H9 (cell line): ENCODE results near the gene CDH15. TPM values are rescaled to one million over a fixed set of nuclear protein-coding genes. Genes with fewer than 3 reads are reported as not detected.

Experiments used
- DNase-seq: peaks from one replicate; pipeline ENCODE4 v3.0.0-alpha.2; 2017
- H2AFZ ChIP-seq: one replicate; pipeline ENCODE4 v1.6.1; 2013; ENCODE audit warnings: mild to moderate bottlenecking, low read length, control low read depth, moderate library complexity
- H2AK5ac ChIP-seq: 2 replicates; pipeline ENCODE4 v1.6.1; 2013; ENCODE audit warnings: low read length, control low read depth, mixed read lengths; ENCODE audit not compliant: insufficient read length
- H2BK120ac ChIP-seq: one replicate; pipeline ENCODE4 v1.6.1; 2013; ENCODE audit warnings: low read depth, mild to moderate bottlenecking, low read length, control low read depth, inconsistent platforms; ENCODE audit not compliant: poor library complexity, severe bottlenecking
- H2BK12ac ChIP-seq: 2 replicates; pipeline ENCODE4 v1.6.1; 2013; ENCODE audit warnings: low read length, control low read depth, mixed read lengths, low read depth; ENCODE audit not compliant: insufficient read length
- H2BK15ac ChIP-seq: 2 replicates; pipeline ENCODE4 v1.6.1; 2013; ENCODE audit warnings: low read depth, low read length, control low read depth
- H2BK20ac ChIP-seq: one replicate; pipeline ENCODE4 v1.6.1; 2013; ENCODE audit warnings: low read depth, mild to moderate bottlenecking, low read length, control low read depth, inconsistent platforms; ENCODE audit not compliant: poor library complexity, severe bottlenecking
- H2BK5ac ChIP-seq: 2 replicates; pipeline ENCODE4 v1.6.1; 2013; ENCODE audit warnings: low read length, control low read depth, mixed read lengths; ENCODE audit not compliant: insufficient read length
- H3K14ac ChIP-seq: 2 replicates; pipeline ENCODE4 v1.6.1; 2013; ENCODE audit warnings: low read length, control low read depth; ENCODE audit not compliant: insufficient read depth
- H3K18ac ChIP-seq: 2 replicates; pipeline ENCODE4 v1.6.1; 2013; ENCODE audit warnings: low read depth, mild to moderate bottlenecking, mixed read lengths, low read length, control low read depth; ENCODE audit not compliant: insufficient read length
- H3K23ac ChIP-seq: 2 replicates; pipeline ENCODE4 v1.6.1; 2013; ENCODE audit warnings: low read length, control low read depth, mixed read lengths, low read depth; ENCODE audit not compliant: insufficient read length
- H3K23me2 ChIP-seq: 2 replicates; pipeline ENCODE4 v1.6.1; 2013; ENCODE audit warnings: low read depth, mild to moderate bottlenecking, mixed read lengths, low read length, control low read depth; ENCODE audit not compliant: insufficient read length, poor library complexity, severe bottlenecking
- H3K27ac ChIP-seq: 2 replicates; pipeline ENCODE4 v1.5.1; 2013; ENCODE audit warnings: low read length, control low read depth, mixed read lengths, low read depth; ENCODE audit not compliant: insufficient read length
- H3K27me3 ChIP-seq: 2 replicates; pipeline ENCODE4 v1.6.1; 2013; ENCODE audit warnings: low read length, control low read depth, inconsistent platforms; ENCODE audit not compliant: insufficient read depth
- H3K4ac ChIP-seq: 2 replicates; pipeline ENCODE4 v1.6.1; 2013; ENCODE audit warnings: low read depth, mild to moderate bottlenecking, control low read depth, inconsistent platforms, low read length, moderate library complexity
- H3K4me1 ChIP-seq: 2 replicates; pipeline ENCODE4 v1.6.1; 2013; ENCODE audit warnings: low read length, control low read depth, inconsistent platforms; ENCODE audit not compliant: insufficient read depth
- H3K4me2 ChIP-seq: 2 replicates; pipeline ENCODE4 v1.6.1; 2013; ENCODE audit warnings: low read length, control low read depth, mixed read lengths; ENCODE audit not compliant: insufficient read length, insufficient read depth
- H3K56ac ChIP-seq: 2 replicates; pipeline ENCODE4 v1.6.1; 2013; ENCODE audit warnings: low read depth, mild to moderate bottlenecking, mixed read lengths, low read length, control low read depth; ENCODE audit not compliant: insufficient read length
- H3K79me1 ChIP-seq: 2 replicates; pipeline ENCODE4 v1.6.1; 2013; ENCODE audit warnings: low read depth, mild to moderate bottlenecking, moderate library complexity, low read length, control low read depth, inconsistent platforms; ENCODE audit not compliant: insufficient read depth, poor library complexity, severe bottlenecking
- H3K79me2 ChIP-seq: 2 replicates; pipeline ENCODE4 v1.6.1; 2013; ENCODE audit warnings: low read length, control low read depth, inconsistent platforms; ENCODE audit not compliant: insufficient read depth
- H3K9ac ChIP-seq: 2 replicates; pipeline ENCODE4 v1.6.1; 2013; ENCODE audit warnings: low read length, control low read depth, mixed read lengths; ENCODE audit not compliant: insufficient read length; ENCODE audit errors: extremely low read depth
- H3K9me3 ChIP-seq: one replicate; pipeline ENCODE4 v1.6.1; 2013; ENCODE audit warnings: low read depth, low read length, inconsistent platforms; ENCODE audit not compliant: control insufficient read depth
- H3T11ph ChIP-seq: one replicate; pipeline ENCODE4 v1.6.1; 2013; ENCODE audit warnings: mild to moderate bottlenecking, low read length, control low read depth, inconsistent platforms
- H4K20me1 ChIP-seq: one replicate; pipeline ENCODE4 v1.6.1; 2013; ENCODE audit not compliant: control insufficient read depth, insufficient read length, insufficient read depth
- H4K5ac ChIP-seq: 2 replicates; pipeline ENCODE4 v1.6.1; 2013; ENCODE audit warnings: low read depth, mild to moderate bottlenecking, mixed read lengths, low read length, control low read depth; ENCODE audit not compliant: insufficient read length
- H4K8ac ChIP-seq: replicated peaks from 2 replicates; pipeline ENCODE4 v1.6.1; 2013; ENCODE audit warnings: low read length, control low read depth, mixed read lengths, low read depth; ENCODE audit not compliant: insufficient read length
- H4K91ac ChIP-seq: 2 replicates; pipeline ENCODE4 v1.6.1; 2013; ENCODE audit warnings: low read depth, mild to moderate bottlenecking, moderate library complexity, mixed read lengths, low read length, control low read depth; ENCODE audit not compliant: insufficient read length
- H3K27ac Mint-ChIP-seq, 3 experiments: 2 replicates in 2 of 3; 3 replicates in 1 of 3; pipeline ENCODE4 v1.8.0; 2020 to 2021; ENCODE audit warnings: mixed read lengths in 3 of 3, mild to moderate bottlenecking in 1 of 3, moderate library complexity in 1 of 3
- H3K27me3 Mint-ChIP-seq: 2 replicates; pipeline ENCODE4 v1.8.0; 2021; ENCODE audit warnings: low read depth, mild to moderate bottlenecking, moderate library complexity, mixed read lengths
- H3K36me3 Mint-ChIP-seq, 3 experiments: 2 replicates in 2 of 3; 3 replicates in 1 of 3; pipeline ENCODE4 v1.8.0; 2020 to 2021; ENCODE audit warnings: low read depth in 3 of 3, mixed read lengths in 3 of 3; ENCODE audit not compliant: insufficient read depth in 1 of 3
- H3K4me1 Mint-ChIP-seq, 2 experiments: 2 replicates each; pipeline ENCODE4 v1.8.0; 2020; ENCODE audit warnings: mixed read lengths in 2 of 2
- H3K4me3 Mint-ChIP-seq, 2 experiments: 2 replicates in 1 of 2; 3 replicates in 1 of 2; pipeline ENCODE4 v1.8.0; 2020 to 2021; ENCODE audit warnings: mild to moderate bottlenecking in 2 of 2, mixed read lengths in 2 of 2, moderate library complexity in 1 of 2
- H3K9me3 Mint-ChIP-seq, 2 experiments: 2 replicates in 1 of 2; 3 replicates in 1 of 2; pipeline ENCODE4 v1.8.0; 2020; ENCODE audit warnings: mild to moderate bottlenecking in 2 of 2, mixed read lengths in 2 of 2, moderate library complexity in 1 of 2
- CTCF ChIP-seq: fragments of 200-600 bp; sonication (generic); conservative IDR thresholded peaks from 3 replicates; pipeline ENCODE4 v1.8.0; 2021; ENCODE audit warnings: antibody characterized with exemption, mild to moderate bottlenecking
- WGBS: extraction: QIAGEN DNeasy Blood & Tissue Kit; methylation state at CpG from one replicate; pipeline ENCODE4 v1.1.7; 2013; ENCODE audit warnings: missing lambda C conversion rate, low lambda C conversion rate, mixed read lengths; ENCODE audit not compliant: insufficient read length; ENCODE audit errors: extremely low coverage; 5-methylcytosine and 5-hydroxymethylcytosine counted together
- total RNA-seq: library from RNA; stranded (reverse); gene quantifications from 2 replicates; pipeline ENCODE4 v1.2.1, GENCODE V29; 2021

CDH15 gene
- total RNA-seq, 1 experiment from 2014 or later = 0.28 TPM

GRCh38 chr16:89135166-89135565, 36.4 kb upstream of the CDH15 start:
- H3K79me2 ChIP-seq = no peaks in the 10 kb centered on the region
- no peak overlapping the region for H3K27ac ChIP-seq
- peaks cover 3 to 6% of the 10 kb centered on the region in 2 experiments; a peak in 3 of 4 replicates for H3K4me1 Mint-ChIP-seq
- no peak overlapping the region for H3K4me3 Mint-ChIP-seq
- H3K14ac ChIP-seq = no peak overlapping the region
- no peak overlapping the region for H2BK12ac ChIP-seq
- no peaks in the 10 kb centered on the region for H3K4me1 ChIP-seq
- H2BK120ac ChIP-seq = no peak overlapping the region
- H3K27me3 ChIP-seq = no peaks in the 10 kb centered on the region
- 0 out of 5 replicates have a peak, but pooled peaks cover 0 to under 1% of the 10 kb centered on the region in 2 experiments for H3K9me3 Mint-ChIP-seq
- no peaks in the 10 kb centered on the region for H3K9me3 ChIP-seq
- no peak overlapping the region for H3K4me2 ChIP-seq
- no CpG with 5 or more reads among the region's 11 CpGs for WGBS
- no peaks in the 10 kb centered on the region for H3K23me2 ChIP-seq
- no peak overlapping the region for H3K9ac ChIP-seq
- no peak overlapping the region for H3K18ac ChIP-seq
- no peak overlapping the region for H3K23ac ChIP-seq
- no peak overlapping the region for H3K56ac ChIP-seq
- no peak overlapping the region for H2BK15ac ChIP-seq
- H3K27me3 Mint-ChIP-seq = no peaks in the 10 kb centered on the region; the same call in 1 of the 2 replicates
- TF ChIP-seq CTCF = no peak
- no peak for DNase-seq
- no peak overlapping the region for H3K27ac Mint-ChIP-seq
- no peak overlapping the region for H4K5ac ChIP-seq
- H3K36me3 Mint-ChIP-seq = peaks cover 12 to 28% (median 26%) of the 10 kb centered on the region in 3 experiments
- no peak overlapping the region for H4K8ac ChIP-seq
- no peaks in the 10 kb centered on the region for H4K20me1 ChIP-seq
- no peak overlapping the region for H2BK20ac ChIP-seq
- H3K79me1 ChIP-seq = no peaks in the 10 kb centered on the region
- H2BK5ac ChIP-seq = no peak overlapping the region
- H2AFZ ChIP-seq = no peak overlapping the region
- H3T11ph ChIP-seq = no peak overlapping the region
- no peak overlapping the region for H2AK5ac ChIP-seq
- H4K91ac ChIP-seq = no peak overlapping the region
- H3K4ac ChIP-seq = no peak overlapping the region
